Measurements from ENCODE around the gene LMF1. TPM values are rescaled to one million over a fixed set of nuclear protein-coding genes. Genes with fewer than 3 reads are reported as not detected.

Gene LMF1
- total and polyA plus RNA-seq, 9 of the 15 experiments (the other 6 are each of a cell fraction or from before 2014, with no cell fraction given), result 0.11 to 1.6 (median 0.55) TPM; not detected in 1

DNA sequence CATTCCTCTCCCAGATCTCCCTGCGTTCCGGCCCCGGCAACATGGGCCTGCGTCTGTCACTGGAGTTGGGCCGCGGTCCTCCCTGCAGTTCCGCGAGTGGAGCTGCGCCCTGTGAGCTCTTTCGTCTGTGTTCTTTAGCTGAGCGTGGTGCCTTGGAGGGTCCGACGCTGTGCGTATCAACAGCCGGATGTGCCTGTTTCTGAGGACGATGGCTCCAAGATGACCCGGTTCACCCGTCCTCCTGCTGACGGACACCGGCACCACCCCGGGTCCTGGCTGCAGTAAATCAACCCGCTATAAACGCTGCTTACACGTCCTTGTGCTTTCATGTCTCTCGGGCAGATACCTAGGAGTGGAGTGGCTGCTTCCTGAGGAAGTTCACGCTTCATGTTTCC is 125.4 kb downstream of the LMF1 start:
- 7% methylated on average over 26 of the region's 26 CpGs for WGBS (ENCODE audit: insufficient coverage, low coverage, missing lambda C conversion rate)
- no TSS peak for BruUV-seq (replicated peaks)

DNA sequence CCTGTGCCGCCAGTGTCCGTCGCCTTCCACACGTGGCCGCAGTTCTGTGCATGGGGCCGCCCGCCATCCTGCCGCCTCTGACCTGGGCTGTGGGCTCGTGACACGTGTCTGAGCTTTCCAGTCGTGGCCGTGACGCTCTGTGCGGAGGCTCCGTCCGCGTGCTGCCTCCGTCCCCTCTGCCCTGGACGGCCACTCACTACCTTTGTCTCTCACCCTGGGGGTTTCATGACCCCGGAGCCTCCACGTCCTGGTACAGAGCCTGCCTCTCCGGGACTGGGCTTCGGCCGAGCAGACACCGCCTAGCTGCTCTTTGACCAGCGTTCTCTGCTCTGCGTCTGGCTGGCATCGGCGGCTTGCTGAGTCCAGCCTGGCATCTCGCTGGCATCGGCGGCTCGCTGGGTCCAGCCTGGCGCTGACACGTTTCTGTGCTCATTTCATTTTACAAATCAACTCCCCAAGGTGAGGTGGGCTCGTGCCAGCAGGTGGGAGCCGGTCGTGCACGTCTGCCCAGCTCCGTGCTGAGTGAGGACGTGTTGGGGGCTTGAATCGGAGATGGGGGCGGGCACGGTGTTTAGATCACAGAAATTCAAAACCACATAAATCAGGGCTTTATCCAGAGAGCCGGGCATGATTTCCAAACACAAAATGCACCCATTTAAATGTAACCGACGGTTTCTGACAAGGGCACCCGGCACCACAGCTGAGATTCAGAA is 126.0 kb downstream of the LMF1 start:
- Histone ChIP-seq H3K9me3 (replicated peaks; ENCODE audit: control insufficient read depth, insufficient read depth, low read depth, low read length) (no peaks in the 10 kb centered on the region), H3K4me2 (ENCODE audit: insufficient read depth, low read length) (no peak overlapping the region), H3K9me1 (ENCODE audit: control insufficient read depth, insufficient read depth, low read length) (no peaks in the 10 kb centered on the region), H3K27me3 (ENCODE audit: control insufficient read depth in 2 of 2, insufficient read depth in 2 of 2, low read length in 2 of 2) (peaks cover 41 to 93% of the 10 kb centered on the region in 2 experiments), H3K9ac (ENCODE audit: insufficient read depth in 1 of 2, low read depth in 2 of 2, low read length in 2 of 2) (peak overlapping the region in 1 of 2 experiments; percentile 35; a peak in 1 of 4 replicates), H3K27ac (ENCODE audit: extremely low read depth, low read depth, low read length) (no peak overlapping the region), H3K4me3 (no peak overlapping the region), H3K36me3 (ENCODE audit: control insufficient read depth, insufficient read depth, low read length) (no peaks in the 10 kb centered on the region), H3K4me1 (replicated peaks in 1 of 2; ENCODE audit: control insufficient read depth in 2 of 2, insufficient read depth in 2 of 2, low read length in 2 of 2) (peaks cover 0 to 61% of the 10 kb centered on the region in 2 experiments; a peak in 2 of 5 replicates), H2AFZ (ENCODE audit: low read depth, low read length) (no peak overlapping the region), H4K20me1 (replicated peaks; ENCODE audit: control insufficient read depth, insufficient read depth, low read length) (no peaks in the 10 kb centered on the region), H3K79me2 (ENCODE audit: control insufficient read depth, insufficient read depth, low read length) (no peaks in the 10 kb centered on the region)
- BruUV-seq (replicated peaks), result no TSS peak
- in situ Hi-C loops (cut with MboI) (no loop called here), intact Hi-C loops (cut with micrococcal nuclease) (no loop called here)
- ChIA-PET POLR2A (interaction anchor here (0.6 kb wide), 1 partner anchor 194 kb away, joined by 3 read pairs; no protein-coding TSS in a partner anchor), CTCF (ENCODE audit: low intra/inter-chr PET ratio) (no interaction called here)
- FAIRE-seq (no peak), ATAC-seq (no peak), DNase-seq (ENCODE audit: extremely low read depth in 1 of 4, low spot score in 3 of 4) (no peak)
- 14% methylated on average over 46 of the region's 48 CpGs for WGBS (ENCODE audit: insufficient coverage, low coverage, missing lambda C conversion rate)
- TF ChIP-seq, protein P1, sequence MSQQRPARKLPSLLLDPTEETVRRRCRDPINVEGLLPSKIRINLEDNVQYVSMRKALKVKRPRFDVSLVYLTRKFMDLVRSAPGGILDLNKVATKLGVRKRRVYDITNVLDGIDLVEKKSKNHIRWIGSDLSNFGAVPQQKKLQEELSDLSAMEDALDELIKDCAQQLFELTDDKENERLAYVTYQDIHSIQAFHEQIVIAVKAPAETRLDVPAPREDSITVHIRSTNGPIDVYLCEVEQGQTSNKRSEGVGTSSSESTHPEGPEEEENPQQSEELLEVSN (IDR thresholded peaks at IDR 0.05; ENCODE audit: borderline replicate concordance in 1 of 2, extremely low read depth in 1 of 2, insufficient read depth in 1 of 2, insufficient read length in 1 of 2, low read depth in 1 of 2, low read length in 1 of 2, poor library complexity in 1 of 2, severe bottlenecking in 1 of 2), result peak in 1 of 2 experiments; percentile 59
- TF ChIP-seq HSF4 (CRISPR knock-in tag; IDR thresholded peaks at IDR 0.05; ENCODE audit: borderline replicate concordance), result no peak
- TF ChIP-seq, protein P2, sequence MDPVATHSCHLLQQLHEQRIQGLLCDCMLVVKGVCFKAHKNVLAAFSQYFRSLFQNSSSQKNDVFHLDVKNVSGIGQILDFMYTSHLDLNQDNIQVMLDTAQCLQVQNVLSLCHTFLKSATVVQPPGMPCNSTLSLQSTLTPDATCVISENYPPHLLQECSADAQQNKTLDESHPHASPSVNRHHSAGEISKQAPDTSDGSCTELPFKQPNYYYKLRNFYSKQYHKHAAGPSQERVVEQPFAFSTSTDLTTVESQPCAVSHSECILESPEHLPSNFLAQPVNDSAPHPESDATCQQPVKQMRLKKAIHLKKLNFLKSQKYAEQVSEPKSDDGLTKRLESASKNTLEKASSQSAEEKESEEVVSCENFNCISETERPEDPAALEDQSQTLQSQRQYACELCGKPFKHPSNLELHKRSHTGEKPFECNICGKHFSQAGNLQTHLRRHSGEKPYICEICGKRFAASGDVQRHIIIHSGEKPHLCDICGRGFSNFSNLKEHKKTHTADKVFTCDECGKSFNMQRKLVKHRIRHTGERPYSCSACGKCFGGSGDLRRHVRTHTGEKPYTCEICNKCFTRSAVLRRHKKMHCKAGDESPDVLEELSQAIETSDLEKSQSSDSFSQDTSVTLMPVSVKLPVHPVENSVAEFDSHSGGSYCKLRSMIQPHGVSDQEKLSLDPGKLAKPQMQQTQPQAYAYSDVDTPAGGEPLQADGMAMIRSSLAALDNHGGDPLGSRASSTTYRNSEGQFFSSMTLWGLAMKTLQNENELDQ (CRISPR knock-in tag; IDR thresholded peaks at IDR 0.05; ENCODE audit: borderline replicate concordance), result no peak

More for the DNA sequence above, 125.4 kb downstream of the LMF1 start:
- intact Hi-C loops (cut with micrococcal nuclease), result no loop called here
- TF ChIP-seq BCOR (IDR thresholded peaks at IDR 0.05) (no peak), NUFIP1 (IDR thresholded peaks at IDR 0.05; ENCODE audit: partially characterized antibody) (no peak), BACH1 (tag; IDR thresholded peaks at IDR 0.05) (no peak), ATF1 (CRISPR knock-in tag; IDR thresholded peaks at IDR 0.05) (no peak), ATF1 (tag; IDR thresholded peaks at IDR 0.05) (no peak), ZSCAN29 (IDR thresholded peaks at IDR 0.05) (no peak), CHD4 (IDR thresholded peaks at IDR 0.05; ENCODE audit: insufficient read depth, insufficient replicate concordance, low read depth, low read length, poor library complexity, severe bottlenecking) (no peak), PRMT5 (CRISPR knock-in tag; IDR thresholded peaks at IDR 0.05) (no peak), MYBL2 (IDR thresholded peaks at IDR 0.05; ENCODE audit: low read depth) (no peak), MYBL2 (CRISPR knock-in tag; IDR thresholded peaks at IDR 0.05; ENCODE audit: borderline replicate concordance) (no peak), HDAC6 (IDR thresholded peaks at IDR 0.05; ENCODE audit: low read depth, low read length) (no peak)
- DNase-seq (ENCODE audit: extremely low read depth in 1 of 4, low spot score in 3 of 4) (no peak), FAIRE-seq (no peak), ATAC-seq (no peak)
- peaks cover 47 to 93% of the 10 kb centered on the region in 2 experiments for H3K27me3 ChIP-seq (ENCODE audit: control insufficient read depth in 2 of 2, insufficient read depth in 2 of 2, low read length in 2 of 2)
- H3K9ac ChIP-seq (ENCODE audit: insufficient read depth in 1 of 2, low read depth in 2 of 2, low read length in 2 of 2), result no peak overlapping the region
- no peak overlapping the region for H3K4me3 ChIP-seq
- no peak overlapping the region for H3K4me2 ChIP-seq (ENCODE audit: insufficient read depth, low read length)
- no peaks in the 10 kb centered on the region for H3K9me1 ChIP-seq (ENCODE audit: control insufficient read depth, insufficient read depth, low read length)
- no peaks in the 10 kb centered on the region for H3K79me2 ChIP-seq (ENCODE audit: control insufficient read depth, insufficient read depth, low read length)
- no peak overlapping the region for H3K27ac ChIP-seq (ENCODE audit: extremely low read depth, low read depth, low read length)
- no peaks in the 10 kb centered on the region; the same call in 1 of the 2 replicates for H3K9me3 ChIP-seq (replicated peaks; ENCODE audit: control insufficient read depth, insufficient read depth, low read depth, low read length)
- H3K36me3 ChIP-seq (ENCODE audit: control insufficient read depth, insufficient read depth, low read length), result no peaks in the 10 kb centered on the region
- no peak overlapping the region for H2AFZ ChIP-seq (ENCODE audit: low read depth, low read length)
- peaks cover 0 to 56% of the 10 kb centered on the region in 2 experiments; a peak in 2 of 5 replicates for H3K4me1 ChIP-seq (replicated peaks in 1 of 2; ENCODE audit: control insufficient read depth in 2 of 2, insufficient read depth in 2 of 2, low read length in 2 of 2)
- H4K20me1 ChIP-seq (replicated peaks; ENCODE audit: control insufficient read depth, insufficient read depth, low read length), result no peaks in the 10 kb centered on the region
- POLR2A ChIA-PET, result interaction anchor here (0.6 kb wide), 2 partner anchors 109 to 195 kb away, joined by 3 read pairs; no protein-coding TSS in a partner anchor
- CTCF ChIA-PET (ENCODE audit: low intra/inter-chr PET ratio), result no interaction called here
- in situ Hi-C loops (cut with MboI), result no loop called here

Measured in K562 (cell line).